IMR-90 (cell line): ENCODE measurements around the gene AP3B1. TPM values are rescaled to one million over a fixed set of nuclear protein-coding genes. Genes with fewer than 3 reads are reported as not detected.

Experiments
- ATAC-seq: fragments of 200-7000 bp; cut with Tn5 transposase; 2 replicates; pipeline ENCODE4 v1.9.1; 2020; ENCODE audit warnings: low read depth, mild to moderate bottlenecking, moderate library complexity
- BruUV-seq: library from RNA; stranded (reverse); fragments of 400-500 nt; replicated peaks from 2 replicates; lab custom pipeline; 2021; lab: Mats Ljungman, UMichigan
- CTCF ChIA-PET: fragments of 300-600 bp; formaldehyde crosslinking; extraction: SDS; loops from one replicate; lab custom pipeline; 2021; ENCODE audit warnings: antibody characterized with exemption; lab: Yijun Ruan, JAX
- POLR2A ChIA-PET: fragments of 300-600 bp; sonication (Branson Sonifier 250); formaldehyde crosslinking; loops from one replicate; lab custom pipeline; 2022; ENCODE audit warnings: antibody characterized with exemption; ENCODE audit not compliant: unreplicated experiment; lab: Charles Lee
- DNase-seq: peaks from one replicate; pipeline ENCODE4 v3.0.0; 2013
- H2AFZ ChIP-seq: replicated peaks from 2 replicates; pipeline ENCODE3; 2013; ENCODE audit warnings: low read length, mild to moderate bottlenecking; ENCODE audit not compliant: poor library complexity
- H2AK5ac ChIP-seq: 2 replicates; pipeline ENCODE4 v1.6.1; 2013; ENCODE audit warnings: low read depth, low read length, inconsistent platforms
- H2AK9ac ChIP-seq: replicated peaks from 2 replicates; pipeline ENCODE3; 2013; ENCODE audit warnings: mild to moderate bottlenecking, low read depth, low read length, moderate library complexity; ENCODE audit not compliant: poor library complexity
- H2BK120ac ChIP-seq: 2 replicates; pipeline ENCODE4 v1.6.1; 2013; ENCODE audit warnings: low read depth, low read length, inconsistent platforms
- H2BK15ac ChIP-seq: 3 replicates; pipeline ENCODE4 v1.6.1; 2013; ENCODE audit warnings: low read depth, low read length, inconsistent platforms
- H2BK20ac ChIP-seq: 2 replicates; pipeline ENCODE4 v1.6.1; 2013; ENCODE audit warnings: low read depth, mild to moderate bottlenecking, inconsistent platforms, low read length, moderate library complexity
- H2BK5ac ChIP-seq: 2 replicates; pipeline ENCODE4 v1.6.1; 2013; ENCODE audit warnings: mild to moderate bottlenecking, low read depth, low read length, inconsistent platforms; ENCODE audit not compliant: poor library complexity, severe bottlenecking
- H3K14ac ChIP-seq: replicated peaks from 2 replicates; pipeline ENCODE4 v1.6.1; 2013; ENCODE audit warnings: low read depth, low read length, inconsistent platforms
- H3K18ac ChIP-seq: 2 replicates; pipeline ENCODE4 v1.6.1; 2013; ENCODE audit warnings: low read depth, low read length, control low read depth
- H3K23ac ChIP-seq: 2 replicates; pipeline ENCODE4 v1.6.1; 2013; ENCODE audit warnings: low read depth, low read length, inconsistent platforms
- H3K27ac ChIP-seq: 2 replicates; pipeline ENCODE4 v1.5.1; 2013; ENCODE audit warnings: mild to moderate bottlenecking, control low read depth, low read length; ENCODE audit not compliant: insufficient read depth
- H3K27me3 ChIP-seq: 2 replicates; pipeline ENCODE4 v1.6.1; 2013; ENCODE audit warnings: low read length; ENCODE audit not compliant: control insufficient read depth, insufficient read depth
- H3K36me3 ChIP-seq: 2 replicates; pipeline ENCODE4 v1.6.1; 2013; ENCODE audit warnings: low read length, mixed read lengths; ENCODE audit not compliant: control insufficient read depth, insufficient read depth
- H3K4ac ChIP-seq: 2 replicates; pipeline ENCODE4 v1.6.1; 2013; ENCODE audit warnings: low read depth, low read length, inconsistent platforms
- H3K4me1 ChIP-seq: 2 replicates; pipeline ENCODE4 v1.6.1; 2013; ENCODE audit warnings: low read length, mixed read lengths; ENCODE audit not compliant: control insufficient read depth, insufficient read depth
- H3K4me2 ChIP-seq: 2 replicates; pipeline ENCODE4 v1.6.1; 2013; ENCODE audit warnings: low read depth, mild to moderate bottlenecking, control low read depth, low read length, moderate library complexity
- H3K4me3 ChIP-seq: 2 replicates; pipeline ENCODE4 v1.5.1; 2013; ENCODE audit warnings: low read depth, mild to moderate bottlenecking, control low read depth, low read length, moderate library complexity; ENCODE audit not compliant: insufficient read depth
- H3K56ac ChIP-seq: 2 replicates; pipeline ENCODE4 v1.6.1; 2013; ENCODE audit warnings: low read length, inconsistent platforms; ENCODE audit not compliant: insufficient read depth; ENCODE audit errors: extremely low read depth
- H3K79me1 ChIP-seq, 2 experiments: 2 replicates each; pipeline ENCODE4 v1.6.1; 2013; ENCODE audit warnings: low read length in 2 of 2, inconsistent platforms in 1 of 2, low read depth in 1 of 2
- H3K9ac ChIP-seq: 2 replicates; pipeline ENCODE4 v1.6.1; 2013; ENCODE audit warnings: low read depth, low read length, control low read depth
- H3K9me1 ChIP-seq: 2 replicates; pipeline ENCODE4 v1.6.1; 2013; ENCODE audit warnings: low read length, inconsistent platforms; ENCODE audit not compliant: insufficient read depth
- H3K9me3 ChIP-seq: 2 replicates; pipeline ENCODE4 v1.6.1; 2013; ENCODE audit warnings: low read length; ENCODE audit not compliant: control insufficient read depth, insufficient read depth
- H4K20me1 ChIP-seq: 2 replicates; pipeline ENCODE4 v1.6.1; 2013; ENCODE audit warnings: low read length, inconsistent platforms; ENCODE audit not compliant: insufficient read depth
- H4K5ac ChIP-seq: 2 replicates; pipeline ENCODE4 v1.6.1; 2013; ENCODE audit warnings: mild to moderate bottlenecking, low read depth, low read length, control low read depth
- H4K8ac ChIP-seq, 2 experiments: 2 replicates each; pipeline ENCODE4 v1.6.1; 2013; ENCODE audit warnings: low read depth in 2 of 2, low read length in 2 of 2, control low read depth in 1 of 2, inconsistent platforms in 1 of 2
- H4K91ac ChIP-seq: 2 replicates; pipeline ENCODE4 v1.6.1; 2013; ENCODE audit warnings: low read depth, low read length, inconsistent platforms; ENCODE audit not compliant: insufficient read depth
- BHLHE40 ChIP-seq: fragments of 150-350 bp; IDR thresholded peaks from 2 replicates; pipeline ENCODE4 v1.6.1; 2016; ENCODE audit warnings: mild to moderate bottlenecking, low read depth, low read length
- CEBPB ChIP-seq: IDR thresholded peaks from 2 replicates; pipeline ENCODE4 v1.6.1; 2012; ENCODE audit warnings: low read depth, low read length, improper control_type of control experiment
- CHD1 ChIP-seq: IDR thresholded peaks from 2 replicates; pipeline ENCODE4 v1.6.1; 2012; ENCODE audit warnings: low read depth, low read length, improper control_type of control experiment
- CTCF ChIP-seq: conservative IDR thresholded peaks from 2 replicates; pipeline ENCODE4 v1.5.1; 2012; ENCODE audit warnings: mild to moderate bottlenecking, low read depth, low read length, improper control_type of control experiment
- ELK1 ChIP-seq: fragments of 150-350 bp; IDR thresholded peaks from 2 replicates; pipeline ENCODE4 v1.6.1; 2016; ENCODE audit warnings: low read depth, mild to moderate bottlenecking, low read length, moderate library complexity, borderline replicate concordance
- FOS ChIP-seq: fragments of 150-350 bp; IDR thresholded peaks from 2 replicates; pipeline ENCODE4 v1.6.1; 2016; ENCODE audit warnings: low read depth, low read length
- MAFK ChIP-seq: IDR thresholded peaks from 2 replicates; pipeline ENCODE4 v1.6.1; 2012; ENCODE audit warnings: low read depth, low read length, improper control_type of control experiment
- MAZ ChIP-seq: IDR thresholded peaks from 2 replicates; pipeline ENCODE4 v1.6.1; 2012; ENCODE audit warnings: low read depth, mild to moderate bottlenecking, low read length, improper control_type of control experiment, moderate library complexity, borderline replicate concordance
- MXI1 ChIP-seq: IDR thresholded peaks from 2 replicates; pipeline ENCODE4 v1.6.1; 2012; ENCODE audit warnings: low read depth, mild to moderate bottlenecking, low read length, moderate library complexity, borderline replicate concordance
- NFE2L2 ChIP-seq: fragments of 150-350 bp; IDR thresholded peaks from 2 replicates; pipeline ENCODE4 v1.6.1; 2016; ENCODE audit warnings: low read depth, mild to moderate bottlenecking, low read length
- POLR2A ChIP-seq: IDR thresholded peaks from 2 replicates; pipeline ENCODE4 v1.6.1; 2012; ENCODE audit warnings: mild to moderate bottlenecking, low read depth, low read length
- RAD21 ChIP-seq: IDR thresholded peaks from 2 replicates; pipeline ENCODE4 v1.6.1; 2012; ENCODE audit warnings: low read length, improper control_type of control experiment
- RCOR1 ChIP-seq: IDR thresholded peaks from 2 replicates; pipeline ENCODE4 v1.6.1; 2012; ENCODE audit warnings: mild to moderate bottlenecking, low read length, improper control_type of control experiment; ENCODE audit not compliant: insufficient replicate concordance
- RFX5 ChIP-seq: IDR thresholded peaks from 2 replicates; pipeline ENCODE4 v1.8.0; 2012; ENCODE audit warnings: low read depth, mild to moderate bottlenecking, low read length, moderate library complexity
- SMC3 ChIP-seq: fragments of 150-350 bp; IDR thresholded peaks from 2 replicates; pipeline ENCODE4 v1.6.1; 2016; ENCODE audit warnings: low read depth, mild to moderate bottlenecking, antibody characterized with exemption, low read length, moderate library complexity
- USF2 ChIP-seq: fragments of 150-350 bp; IDR thresholded peaks from 2 replicates; pipeline ENCODE4 v1.6.1; 2017; ENCODE audit warnings: mild to moderate bottlenecking, antibody characterized with exemption, low read length, low read depth
- WGBS, 2 experiments: methylation state at CpG; one replicate each; pipeline versions ENCODE4 v1.1.5 to v1.1.7; 2013; ENCODE audit warnings: missing lambda C conversion rate in 2 of 2; ENCODE audit not compliant: insufficient read length in 1 of 2; ENCODE audit errors: extremely low coverage in 2 of 2; 5-methylcytosine and 5-hydroxymethylcytosine counted together
- dilution Hi-C: fragments of 300-500 bp; cut with HindIII; formaldehyde crosslinking; loops from one replicate; pipeline ENCODE4 v1.14.3; 2018; ENCODE audit warnings: low sequenced_read_pairs; ENCODE audit not compliant: unreplicated experiment
- in situ Hi-C: fragments of 300-500 bp; cut with MboI; formaldehyde crosslinking; loops from 3 replicates; pipeline ENCODE4 v1.14.3; 2019; ENCODE audit warnings: low sequenced_read_pairs, inconsistent platforms, mixed read lengths
- intact Hi-C: fragments of 100-400 bp; cut with micrococcal nuclease; formaldehyde crosslinking; loops from 2 replicates; pipeline ENCODE4 v1.10.0; 2022
- polyA plus RNA-seq, 3 experiments: library from polyadenylated mRNA; depleted of rRNA; stranded (reverse); fragments of >200 nt; gene quantifications; 2 replicates each; pipeline ENCODE4 v1.2.3, GENCODE V29; 2012; ENCODE audit warnings: low replicate concordance in 1 of 3
- total RNA-seq: library from RNA; depleted of rRNA; stranded (reverse); fragments of >200 nt; gene quantifications from 2 replicates; pipeline ENCODE4 v1.2.3, GENCODE V29; 2012

AP3B1 gene
- total and polyA plus RNA-seq, 2 of the 4 experiments (the other 2 are of a cell fraction) = 33.1 to 59.0 TPM

GRCh38 chr5:78050888-78051287 lies 243.6 kb downstream of the AP3B1 start:
- no peaks in the 10 kb centered on the region for H3K27me3 ChIP-seq
- TF ChIP-seq CHD1 (no peak), RCOR1 (no peak), MAFK (peak; percentile 83), SMC3 (no peak), FOS (peak; percentile 80), CTCF (no peak), RFX5 (no peak), NFE2L2 (no peak; the same call in 1 of the 2 replicates), ELK1 (no peak), MXI1 (no peak), BHLHE40 (peak; percentile 48; the same call in 1 of the 2 replicates), CEBPB (no peak), POLR2A (no peak), MAZ (no peak), RAD21 (no peak), USF2 (no peak)
- no peak overlapping the region for H2AK5ac ChIP-seq
- H2BK120ac ChIP-seq = no peak overlapping the region
- DNase-seq (peak; percentile 80), ATAC-seq (peak; percentile 96)
- H3K79me1 ChIP-seq = peaks cover 3 to 4% of the 10 kb centered on the region in 2 experiments; a peak in 1 of 4 replicates
- H3K4me3 ChIP-seq = no peak overlapping the region
- no peak overlapping the region for H4K91ac ChIP-seq
- H3K9ac ChIP-seq = no peak overlapping the region
- ChIA-PET CTCF (no interaction called here), POLR2A (no interaction called here)
- H3K14ac ChIP-seq = no peak overlapping the region
- H4K20me1 ChIP-seq = peaks cover 5% of the 10 kb centered on the region; the same call in 1 of the 2 replicates
- H3K4me1 ChIP-seq = no peaks in the 10 kb centered on the region
- no TSS peak for BruUV-seq
- H2AK9ac ChIP-seq = no peak overlapping the region
- no CpG with 5 or more reads among the region's 4 CpGs for WGBS, 2 experiments
- H2BK20ac ChIP-seq = no peak overlapping the region
- no peak overlapping the region for H3K23ac ChIP-seq
- no peak overlapping the region for H4K5ac ChIP-seq
- H3K27ac ChIP-seq = no peak overlapping the region
- no peak overlapping the region for H2AFZ ChIP-seq
- in situ Hi-C loops (no loop called here), dilution Hi-C loops (no loop called here), intact Hi-C loops (no loop called here)
- H3K36me3 ChIP-seq = no peaks in the 10 kb centered on the region
- H3K56ac ChIP-seq = no peak overlapping the region
- no peak overlapping the region for H2BK5ac ChIP-seq
- H3K9me1 ChIP-seq = no peaks in the 10 kb centered on the region
- no peak overlapping the region for H3K4me2 ChIP-seq
- no peaks in the 10 kb centered on the region for H3K9me3 ChIP-seq
- no peak overlapping the region for H3K4ac ChIP-seq
- H3K18ac ChIP-seq = no peak overlapping the region
- H2BK15ac ChIP-seq = no peak overlapping the region
- no peak overlapping the region for H4K8ac ChIP-seq
